A549 treated with RU486 at 1 μM for 4 hours (cell line): Measurements from ENCODE around the gene LINGO3. TPM values are rescaled to one million over a fixed set of nuclear protein-coding genes. Genes with fewer than 3 reads are reported as not detected.

ENCODE experiments used
- total RNA-seq: library from RNA; stranded (reverse); fragments of 200-300 nt; extraction: Qiagen RNA extraction; gene quantifications from 5 replicates; pipeline ENCODE4 v1.2.3, GENCODE V29; 2022; ENCODE audit warnings: low read depth

LINGO3 gene, protein sequence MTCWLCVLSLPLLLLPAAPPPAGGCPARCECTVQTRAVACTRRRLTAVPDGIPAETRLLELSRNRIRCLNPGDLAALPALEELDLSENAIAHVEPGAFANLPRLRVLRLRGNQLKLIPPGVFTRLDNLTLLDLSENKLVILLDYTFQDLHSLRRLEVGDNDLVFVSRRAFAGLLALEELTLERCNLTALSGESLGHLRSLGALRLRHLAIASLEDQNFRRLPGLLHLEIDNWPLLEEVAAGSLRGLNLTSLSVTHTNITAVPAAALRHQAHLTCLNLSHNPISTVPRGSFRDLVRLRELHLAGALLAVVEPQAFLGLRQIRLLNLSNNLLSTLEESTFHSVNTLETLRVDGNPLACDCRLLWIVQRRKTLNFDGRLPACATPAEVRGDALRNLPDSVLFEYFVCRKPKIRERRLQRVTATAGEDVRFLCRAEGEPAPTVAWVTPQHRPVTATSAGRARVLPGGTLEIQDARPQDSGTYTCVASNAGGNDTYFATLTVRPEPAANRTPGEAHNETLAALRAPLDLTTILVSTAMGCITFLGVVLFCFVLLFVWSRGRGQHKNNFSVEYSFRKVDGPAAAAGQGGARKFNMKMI
- not detected in 5 replicates for total RNA-seq

DNA sequence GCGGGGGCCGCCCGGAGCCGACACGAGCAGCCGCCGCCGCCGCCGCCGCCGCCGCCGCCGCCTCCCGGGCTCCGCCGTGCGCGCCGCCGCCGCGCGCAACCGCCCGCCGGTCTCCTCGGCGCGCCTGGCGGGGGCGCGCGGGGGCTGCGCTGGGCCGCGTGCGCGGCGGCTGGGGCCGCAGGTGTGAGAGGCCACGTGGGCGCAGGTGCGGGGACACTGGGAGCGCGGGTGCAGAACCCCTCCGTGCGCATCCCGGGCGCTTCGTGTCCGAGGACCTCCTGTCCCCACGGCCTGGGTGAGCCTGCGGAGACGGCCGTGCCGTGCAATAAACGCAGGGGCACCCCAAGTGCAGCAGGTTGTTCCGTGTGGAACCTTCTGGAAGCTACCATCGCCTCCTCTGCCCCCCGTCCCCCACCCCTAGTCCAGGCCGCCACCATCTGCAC is at the start of gene LINGO3:
Gene LINGO3 (minus strand): TSS at position 41 of the 443 bp plus-strand sequence. CDS start 16,378 bp downstream, outside the sequence.

GRCh38 chr19:2328401-2329148 is 20.6 kb upstream of the LINGO3 start, which contains the start of the genes LSM7 and SPPL2B:
TSS of gene LSM7 (minus strand) at chr19:2328586. CDS start at chr19:2328566, 20 bp downstream.
TSS of gene SPPL2B (plus strand) at chr19:2328684. CDS start at chr19:2328710, 26 bp downstream.

GRCh38 chr19:2282062-2282861 is 25.7 kb downstream of the LINGO3 start, which contains the start of gene PEAK3:
TSS of gene PEAK3 (minus strand) at chr19:2282175. CDS start at chr19:2280931, 1,244 bp downstream.

Other genes starting within 250 kb of the LINGO3 start
- gene MOB3A, start 211.8 kb downstream of the LINGO3 start, total RNA-seq: 8.8 to 11.4 TPM (median 9.8 TPM) in 5 replicates
- gene IZUMO4, start 211.2 kb downstream of the LINGO3 start, total RNA-seq: 0.17 to 0.66 TPM (median 0.41 TPM) in 5 replicates
- gene AP3D1, start 156.6 kb downstream of the LINGO3 start, total RNA-seq: 63.9 to 77.3 TPM (median 73.9 TPM) in 5 replicates
- 10.3 to 19.6 TPM (median 16.6 TPM) in 5 replicates for gene DOT1L, start 144.2 kb downstream of the LINGO3 start, total RNA-seq
- gene PLEKHJ1, start 71.8 kb downstream of the LINGO3 start, total RNA-seq: 34.1 to 57.8 TPM (median 53.5 TPM) in 5 replicates
- gene SF3A2, start 71.3 kb downstream of the LINGO3 start, total RNA-seq: 63.2 to 77.0 TPM (median 74.4 TPM) in 5 replicates
- gene AMH, start 58.8 kb downstream of the LINGO3 start, total RNA-seq: 7.8 to 18.0 TPM (median 15.7 TPM) in 5 replicates
- 0.44 to 1.00 TPM (median 0.60 TPM) in 4 of 5 replicates, not detected in the other for gene JSRP1, start 51.7 kb downstream of the LINGO3 start, total RNA-seq
- gene PEAK3, start 26.0 kb downstream of the LINGO3 start, total RNA-seq: not detected in 5 replicates
- gene LSM7, start 20.4 kb upstream of the LINGO3 start, total RNA-seq: 135 to 166 TPM (median 148 TPM) in 5 replicates
- 13.3 to 24.3 TPM (median 20.0 TPM) in 5 replicates for gene SPPL2B, start 20.5 kb upstream of the LINGO3 start, total RNA-seq
- gene TMPRSS9, start 52.1 kb upstream of the LINGO3 start, total RNA-seq: not detected in 5 replicates
- gene TIMM13, start 119.4 kb upstream of the LINGO3 start, total RNA-seq: 51.4 to 132 TPM (median 116 TPM) in 5 replicates
- 60.0 to 86.5 TPM (median 75.7 TPM) in 5 replicates for gene LMNB2, start 148.8 kb upstream of the LINGO3 start, total RNA-seq
- 34.4 to 43.5 TPM (median 42.0 TPM) in 5 replicates for gene GADD45B, start 168.0 kb upstream of the LINGO3 start, total RNA-seq